ENCODE data around the gene ENGASE.

Gene ENGASE

GRCh38 chr17:79111097-79111496, 36.5 kb downstream of the ENGASE start:
- no peaks in the 10 kb centered on the region; the same call in 1 of the 2 replicates for H3K36me3 ChIP-seq (ENCODE audit: control insufficient read depth, insufficient read depth, low read length)
- no peak overlapping the region for H3K4me3 ChIP-seq (ENCODE audit: low read depth, low read length)
- no peaks in the 10 kb centered on the region for H3K27me3 ChIP-seq (ENCODE audit: control insufficient read depth, insufficient read depth, low read length)
- peaks cover 4% of the 10 kb centered on the region; the same call in 1 of the 2 replicates for H3K4me1 ChIP-seq (ENCODE audit: control insufficient read depth, insufficient read depth, low read length)
- no peaks in the 10 kb centered on the region for H3K9me3 ChIP-seq (ENCODE audit: control insufficient read depth, insufficient read depth, low read depth, low read length)
- no peak overlapping the region for H3K9ac ChIP-seq (ENCODE audit: low read length)
- H3K27ac ChIP-seq (ENCODE audit: low read depth, low read length): no peak overlapping the region

GRCh38 chr17:79112471-79112870, 37.8 kb downstream of the ENGASE start:
- Histone ChIP-seq H3K27ac (ENCODE audit: low read depth, low read length) (no peak overlapping the region), H3K9ac (ENCODE audit: low read length) (no peak overlapping the region), H3K36me3 (ENCODE audit: control insufficient read depth, insufficient read depth, low read length) (no peaks in the 10 kb centered on the region; the same call in 1 of the 2 replicates), H3K9me3 (ENCODE audit: control insufficient read depth, insufficient read depth, low read depth, low read length) (no peaks in the 10 kb centered on the region), H3K27me3 (ENCODE audit: control insufficient read depth, insufficient read depth, low read length) (no peaks in the 10 kb centered on the region), H3K4me3 (ENCODE audit: low read depth, low read length) (no peak overlapping the region), H3K4me1 (ENCODE audit: control insufficient read depth, insufficient read depth, low read length) (peaks cover 4% of the 10 kb centered on the region; the same call in 1 of the 2 replicates)

DNA sequence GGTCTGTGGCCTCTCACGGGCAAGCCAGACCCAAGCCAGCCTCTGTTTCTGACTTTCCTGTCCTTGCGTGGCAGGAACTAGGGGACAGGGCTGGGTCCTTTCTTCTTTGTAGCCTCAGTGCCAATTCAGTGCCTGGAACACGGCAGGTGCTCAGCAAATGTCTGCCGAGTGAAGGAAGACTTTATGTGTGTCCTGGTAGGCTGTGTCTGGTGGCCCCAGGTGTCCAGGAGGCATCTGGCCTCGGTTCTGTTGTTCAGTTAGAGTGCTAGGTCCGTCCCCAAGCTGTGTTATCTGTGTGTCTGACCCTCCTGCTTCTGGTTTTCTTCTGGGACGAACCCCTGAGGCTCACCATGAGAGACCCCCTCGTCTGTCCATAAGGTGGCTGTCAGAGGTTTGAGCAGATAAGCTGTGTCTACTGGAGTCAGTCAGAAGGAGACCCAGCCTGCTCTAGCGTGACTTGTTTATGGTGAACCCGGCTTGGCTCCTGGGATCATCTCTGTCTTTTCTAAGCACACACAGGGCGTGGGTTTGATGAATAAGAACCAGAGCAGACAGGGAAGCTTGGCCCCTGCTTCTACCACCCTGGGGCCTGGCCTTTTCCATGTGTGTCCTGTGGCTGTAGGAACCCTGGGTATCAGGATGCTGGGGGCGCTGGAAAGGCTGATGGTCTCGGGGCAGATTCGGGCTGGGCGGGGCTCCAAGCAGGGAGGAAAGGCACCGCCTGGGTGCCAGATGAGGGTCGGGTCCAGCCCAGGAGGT, 39.3 kb downstream of the ENGASE start:
- Histone ChIP-seq H3K36me3 (ENCODE audit: control insufficient read depth, insufficient read depth, low read length) (no peaks in the 10 kb centered on the region; the same call in 1 of the 2 replicates), H3K4me3 (ENCODE audit: low read depth, low read length) (no peak overlapping the region), H3K4me1 (ENCODE audit: control insufficient read depth, insufficient read depth, low read length) (peaks cover 4% of the 10 kb centered on the region; the same call in 1 of the 2 replicates), H3K27ac (ENCODE audit: low read depth, low read length) (no peak overlapping the region), H3K27me3 (ENCODE audit: control insufficient read depth, insufficient read depth, low read length) (no peaks in the 10 kb centered on the region; the same call in 1 of the 2 replicates), H3K9ac (ENCODE audit: low read length) (no peak overlapping the region), H3K9me3 (ENCODE audit: control insufficient read depth, insufficient read depth, low read depth, low read length) (no peaks in the 10 kb centered on the region)

GRCh38 chr17:79114458-79115301, 40.1 kb downstream of the ENGASE start:
- no peaks in the 10 kb centered on the region; the same call in 1 of the 2 replicates for H3K27me3 ChIP-seq (ENCODE audit: control insufficient read depth, insufficient read depth, low read length)
- no peak overlapping the region for H3K4me3 ChIP-seq (ENCODE audit: low read depth, low read length)
- H3K9me3 ChIP-seq (ENCODE audit: control insufficient read depth, insufficient read depth, low read depth, low read length): no peaks in the 10 kb centered on the region
- no peak overlapping the region for H3K9ac ChIP-seq (ENCODE audit: low read length)
- peaks cover 4% of the 10 kb centered on the region; the same call in 1 of the 2 replicates for H3K4me1 ChIP-seq (ENCODE audit: control insufficient read depth, insufficient read depth, low read length)
- H3K27ac ChIP-seq (ENCODE audit: low read depth, low read length): no peak overlapping the region
- no peaks in the 10 kb centered on the region; the same call in 1 of the 2 replicates for H3K36me3 ChIP-seq (ENCODE audit: control insufficient read depth, insufficient read depth, low read length)

GRCh38 chr17:79115487-79115886, 40.9 kb downstream of the ENGASE start:
- Histone ChIP-seq H3K4me1 (ENCODE audit: control insufficient read depth, insufficient read depth, low read length) (peaks cover 4% of the 10 kb centered on the region; the same call in 1 of the 2 replicates), H3K36me3 (ENCODE audit: control insufficient read depth, insufficient read depth, low read length) (no peaks in the 10 kb centered on the region; the same call in 1 of the 2 replicates), H3K9me3 (ENCODE audit: control insufficient read depth, insufficient read depth, low read depth, low read length) (no peaks in the 10 kb centered on the region), H3K9ac (ENCODE audit: low read length) (no peak overlapping the region), H3K27ac (ENCODE audit: low read depth, low read length) (no peak overlapping the region), H3K4me3 (ENCODE audit: low read depth, low read length) (no peak overlapping the region), H3K27me3 (ENCODE audit: control insufficient read depth, insufficient read depth, low read length) (peaks cover 3% of the 10 kb centered on the region; the same call in 1 of the 2 replicates)

GRCh38 chr17:79116575-79117368, 42.1 kb downstream of the ENGASE start:
- Histone ChIP-seq H3K36me3 (ENCODE audit: control insufficient read depth, insufficient read depth, low read length) (no peaks in the 10 kb centered on the region; the same call in 1 of the 2 replicates), H3K9ac (ENCODE audit: low read length) (no peak overlapping the region), H3K4me3 (ENCODE audit: low read depth, low read length) (no peak overlapping the region), H3K27me3 (ENCODE audit: control insufficient read depth, insufficient read depth, low read length) (peaks cover 9% of the 10 kb centered on the region), H3K27ac (ENCODE audit: low read depth, low read length) (no peak overlapping the region), H3K4me1 (ENCODE audit: control insufficient read depth, insufficient read depth, low read length) (peaks cover 4% of the 10 kb centered on the region; the same call in 1 of the 2 replicates), H3K9me3 (ENCODE audit: control insufficient read depth, insufficient read depth, low read depth, low read length) (no peaks in the 10 kb centered on the region)

- Histone ChIP-seq H3K4me1 (ENCODE audit: control insufficient read depth, insufficient read depth, low read length) (peaks cover 4% of the 10 kb centered on the region; the same call in 1 of the 2 replicates), H3K9ac (ENCODE audit: low read length) (no peak overlapping the region), H3K27me3 (ENCODE audit: control insufficient read depth, insufficient read depth, low read length) (peaks cover 9% of the 10 kb centered on the region), H3K36me3 (ENCODE audit: control insufficient read depth, insufficient read depth, low read length) (no peaks in the 10 kb centered on the region), H3K27ac (ENCODE audit: low read depth, low read length) (no peak overlapping the region), H3K4me3 (ENCODE audit: low read depth, low read length) (no peak overlapping the region), H3K9me3 (ENCODE audit: control insufficient read depth, insufficient read depth, low read depth, low read length) (no peaks in the 10 kb centered on the region)
These were observed 43.4 kb downstream of the ENGASE start for GRCh38 chr17:79117905-79118487.

DNA sequence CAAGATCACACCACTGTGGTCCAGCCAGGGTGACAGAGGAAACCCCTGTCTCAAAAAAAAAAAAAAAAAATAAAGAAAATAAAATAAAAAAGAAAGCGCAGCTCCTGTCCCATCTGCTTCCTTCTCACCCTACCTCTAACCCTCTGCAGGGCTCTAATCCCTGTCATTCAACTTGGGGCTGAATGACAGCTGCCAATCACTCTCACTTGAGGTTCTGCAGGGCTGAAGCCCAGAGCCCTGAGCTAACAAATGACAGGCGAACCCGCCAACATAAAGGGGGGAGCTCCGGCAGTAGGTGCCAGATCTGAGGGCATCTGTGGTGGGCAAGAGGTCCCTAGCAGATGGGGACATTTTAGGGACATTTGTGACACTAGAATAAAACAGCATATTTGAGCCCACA, 44.3 kb downstream of the ENGASE start:
- H3K27me3 ChIP-seq (ENCODE audit: control insufficient read depth, insufficient read depth, low read length): peaks cover 9% of the 10 kb centered on the region
- no peak overlapping the region for H3K4me3 ChIP-seq (ENCODE audit: low read depth, low read length)
- peaks cover 4% of the 10 kb centered on the region; the same call in 1 of the 2 replicates for H3K4me1 ChIP-seq (ENCODE audit: control insufficient read depth, insufficient read depth, low read length)
- H3K9ac ChIP-seq (ENCODE audit: low read length): no peak overlapping the region
- H3K36me3 ChIP-seq (ENCODE audit: control insufficient read depth, insufficient read depth, low read length): no peaks in the 10 kb centered on the region
- H3K9me3 ChIP-seq (ENCODE audit: control insufficient read depth, insufficient read depth, low read depth, low read length): no peaks in the 10 kb centered on the region
- no peak overlapping the region for H3K27ac ChIP-seq (ENCODE audit: low read depth, low read length)

DNA sequence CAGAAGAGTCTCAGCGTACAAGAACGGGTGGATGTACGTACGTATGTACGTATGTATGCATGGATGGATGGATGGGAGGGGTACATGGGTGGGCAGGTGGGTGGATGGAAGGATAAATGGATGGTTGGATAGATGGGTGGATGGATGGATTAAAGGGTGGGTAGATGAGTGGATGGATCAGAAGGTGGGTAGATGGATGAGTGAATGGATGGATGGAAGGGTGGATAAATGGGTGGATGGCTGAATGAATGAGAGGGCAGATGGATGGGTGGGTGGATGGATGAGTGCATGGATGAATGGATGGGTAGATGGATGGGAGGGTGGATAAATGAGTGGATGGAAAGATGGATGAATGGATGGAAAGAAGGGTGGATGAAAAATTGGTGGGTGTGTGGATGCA, 45.6 kb downstream of the ENGASE start:
- Histone ChIP-seq H3K27me3 (ENCODE audit: control insufficient read depth, insufficient read depth, low read length) (peaks cover 9% of the 10 kb centered on the region), H3K9me3 (ENCODE audit: control insufficient read depth, insufficient read depth, low read depth, low read length) (no peaks in the 10 kb centered on the region), H3K4me3 (ENCODE audit: low read depth, low read length) (no peak overlapping the region), H3K9ac (ENCODE audit: low read length) (no peak overlapping the region), H3K4me1 (ENCODE audit: control insufficient read depth, insufficient read depth, low read length) (no peaks in the 10 kb centered on the region; the same call in 1 of the 2 replicates), H3K27ac (ENCODE audit: low read depth, low read length) (no peak overlapping the region), H3K36me3 (ENCODE audit: control insufficient read depth, insufficient read depth, low read length) (no peaks in the 10 kb centered on the region)

GRCh38 chr17:79123988-79124387, 49.4 kb downstream of the ENGASE start:
- no peak overlapping the region for H3K9ac ChIP-seq (ENCODE audit: low read length)
- H3K27me3 ChIP-seq (ENCODE audit: control insufficient read depth, insufficient read depth, low read length): peaks cover 9% of the 10 kb centered on the region

More at GRCh38 chr17:79123988-79124387, 49.4 kb downstream of the ENGASE start:
- no peaks in the 10 kb centered on the region for H3K36me3 ChIP-seq (ENCODE audit: control insufficient read depth, insufficient read depth, low read length)
- no peak overlapping the region for H3K27ac ChIP-seq (ENCODE audit: low read depth, low read length)
- H3K4me3 ChIP-seq (ENCODE audit: low read depth, low read length): no peak overlapping the region
- H3K4me1 ChIP-seq (ENCODE audit: control insufficient read depth, insufficient read depth, low read length): no peaks in the 10 kb centered on the region; the same call in 1 of the 2 replicates
- no peaks in the 10 kb centered on the region for H3K9me3 ChIP-seq (ENCODE audit: control insufficient read depth, insufficient read depth, low read depth, low read length)
